ENCODE results near the gene VSTM4.

The VSTM4 gene

GRCh38 chr10:49093922-49094321 is 21.4 kb downstream of the VSTM4 start:
- no peak for DNase-seq (ENCODE audit: low spot score)
- H3K4me3 ChIP-seq (ENCODE audit: severe bottlenecking): no peak overlapping the region
- no peaks in the 10 kb centered on the region for H3K36me3 ChIP-seq (ENCODE audit: low read depth)
- no peak for TF ChIP-seq CTCF (IDR thresholded peaks at IDR 0.05; ENCODE audit: poor library complexity, severe bottlenecking)
- ATAC-seq (ENCODE audit: low read depth): no peak
- no peak overlapping the region for H3K27ac ChIP-seq (ENCODE audit: poor library complexity, severe bottlenecking)
- no peaks in the 10 kb centered on the region for H3K9me3 ChIP-seq (ENCODE audit: severe bottlenecking)
- H3K27me3 ChIP-seq (ENCODE audit: insufficient read depth, poor library complexity, severe bottlenecking): no peaks in the 10 kb centered on the region
- H3K4me1 ChIP-seq (ENCODE audit: insufficient read depth, poor library complexity, severe bottlenecking): no peaks in the 10 kb centered on the region

- DNase-seq (ENCODE audit: low spot score): no peak
- no peak for TF ChIP-seq CTCF (IDR thresholded peaks at IDR 0.05; ENCODE audit: poor library complexity, severe bottlenecking)
- no peaks in the 10 kb centered on the region for H3K4me1 ChIP-seq (ENCODE audit: insufficient read depth, poor library complexity, severe bottlenecking)
- no peaks in the 10 kb centered on the region for H3K27me3 ChIP-seq (ENCODE audit: insufficient read depth, poor library complexity, severe bottlenecking)
- no peak overlapping the region for H3K27ac ChIP-seq (ENCODE audit: poor library complexity, severe bottlenecking)
- H3K36me3 ChIP-seq (ENCODE audit: low read depth): no peaks in the 10 kb centered on the region
- H3K9me3 ChIP-seq (ENCODE audit: severe bottlenecking): no peaks in the 10 kb centered on the region
- H3K4me3 ChIP-seq (ENCODE audit: severe bottlenecking): no peak overlapping the region
- no peak for ATAC-seq (ENCODE audit: low read depth)
These were observed 22.8 kb downstream of the VSTM4 start for GRCh38 chr10:49092477-49092876.

- Histone ChIP-seq H3K27ac (ENCODE audit: poor library complexity, severe bottlenecking) (no peak overlapping the region), H3K4me3 (ENCODE audit: severe bottlenecking) (no peak overlapping the region), H3K36me3 (ENCODE audit: low read depth) (no peaks in the 10 kb centered on the region), H3K9me3 (ENCODE audit: severe bottlenecking) (peaks cover 2% of the 10 kb centered on the region), H3K27me3 (ENCODE audit: insufficient read depth, poor library complexity, severe bottlenecking) (no peaks in the 10 kb centered on the region), H3K4me1 (ENCODE audit: insufficient read depth, poor library complexity, severe bottlenecking) (no peaks in the 10 kb centered on the region)
- DNase-seq (ENCODE audit: low spot score) (no peak), ATAC-seq (ENCODE audit: low read depth) (no peak)
- no peak for TF ChIP-seq CTCF (IDR thresholded peaks at IDR 0.05; ENCODE audit: poor library complexity, severe bottlenecking)
These were observed 23.7 kb downstream of the VSTM4 start for GRCh38 chr10:49091450-49092210.

- TF ChIP-seq CTCF (IDR thresholded peaks at IDR 0.05; ENCODE audit: poor library complexity, severe bottlenecking): no peak
- no peaks in the 10 kb centered on the region for H3K36me3 ChIP-seq (ENCODE audit: low read depth)
- ATAC-seq (ENCODE audit: low read depth) (no peak), DNase-seq (ENCODE audit: low spot score) (no peak)
- H3K27me3 ChIP-seq (ENCODE audit: insufficient read depth, poor library complexity, severe bottlenecking): no peaks in the 10 kb centered on the region
- H3K27ac ChIP-seq (ENCODE audit: poor library complexity, severe bottlenecking): no peak overlapping the region
- H3K4me1 ChIP-seq (ENCODE audit: insufficient read depth, poor library complexity, severe bottlenecking): no peaks in the 10 kb centered on the region
- peaks cover 3% of the 10 kb centered on the region for H3K9me3 ChIP-seq (ENCODE audit: severe bottlenecking)
- H3K4me3 ChIP-seq (ENCODE audit: severe bottlenecking): no peak overlapping the region
These were observed 24.5 kb downstream of the VSTM4 start for GRCh38 chr10:49090696-49091380.

- no peak for TF ChIP-seq CTCF (IDR thresholded peaks at IDR 0.05; ENCODE audit: poor library complexity, severe bottlenecking)
- no peaks in the 10 kb centered on the region for H3K27me3 ChIP-seq (ENCODE audit: insufficient read depth, poor library complexity, severe bottlenecking)
These were observed 25.1 kb downstream of the VSTM4 start for GRCh38 chr10:49090189-49090575.

More at GRCh38 chr10:49090189-49090575, 25.1 kb downstream of the VSTM4 start:
- H3K27ac ChIP-seq (ENCODE audit: poor library complexity, severe bottlenecking): no peak overlapping the region
- H3K36me3 ChIP-seq (ENCODE audit: low read depth): no peaks in the 10 kb centered on the region
- H3K4me1 ChIP-seq (ENCODE audit: insufficient read depth, poor library complexity, severe bottlenecking): no peaks in the 10 kb centered on the region
- peaks cover 3% of the 10 kb centered on the region for H3K9me3 ChIP-seq (ENCODE audit: severe bottlenecking)
- DNase-seq (ENCODE audit: low spot score) (no peak), ATAC-seq (ENCODE audit: low read depth) (no peak)
- H3K4me3 ChIP-seq (ENCODE audit: severe bottlenecking): no peak overlapping the region
